IMR-90 (cell line): Measurements from ENCODE around the gene TMEM240. TPM values are rescaled to one million over a fixed set of nuclear protein-coding genes. Genes with fewer than 3 reads are reported as not detected.
"Not testable (repeated sequence)": the region's sequence is repeated elsewhere in the genome, so short reads cannot be mapped to it uniquely, and the experiment has no call there.

Source experiments
- ATAC-seq: fragments of 200-7000 bp; cut with Tn5 transposase; 2 replicates; pipeline ENCODE4 v1.9.1; 2020; ENCODE audit warnings: low read depth, mild to moderate bottlenecking, moderate library complexity
- BruUV-seq: library from RNA; stranded (reverse); fragments of 400-500 nt; replicated peaks from 2 replicates; lab custom pipeline; 2021; lab: Mats Ljungman, UMichigan
- CTCF ChIA-PET: fragments of 300-600 bp; formaldehyde crosslinking; extraction: SDS; loops from one replicate; lab custom pipeline; 2021; ENCODE audit warnings: antibody characterized with exemption; lab: Yijun Ruan, JAX
- POLR2A ChIA-PET: fragments of 300-600 bp; sonication (Branson Sonifier 250); formaldehyde crosslinking; loops from one replicate; lab custom pipeline; 2022; ENCODE audit warnings: antibody characterized with exemption; ENCODE audit not compliant: unreplicated experiment; lab: Charles Lee
- DNase-seq: peaks from one replicate; pipeline ENCODE4 v3.0.0; 2013
- H2AFZ ChIP-seq: replicated peaks from 2 replicates; pipeline ENCODE3; 2013; ENCODE audit warnings: low read length, mild to moderate bottlenecking; ENCODE audit not compliant: poor library complexity
- H2AK5ac ChIP-seq: 2 replicates; pipeline ENCODE4 v1.6.1; 2013; ENCODE audit warnings: low read depth, low read length, inconsistent platforms
- H2AK9ac ChIP-seq: replicated peaks from 2 replicates; pipeline ENCODE3; 2013; ENCODE audit warnings: mild to moderate bottlenecking, low read depth, low read length, moderate library complexity; ENCODE audit not compliant: poor library complexity
- H2BK120ac ChIP-seq: 2 replicates; pipeline ENCODE4 v1.6.1; 2013; ENCODE audit warnings: low read depth, low read length, inconsistent platforms
- H2BK15ac ChIP-seq: 3 replicates; pipeline ENCODE4 v1.6.1; 2013; ENCODE audit warnings: low read depth, low read length, inconsistent platforms
- H2BK20ac ChIP-seq: 2 replicates; pipeline ENCODE4 v1.6.1; 2013; ENCODE audit warnings: low read depth, mild to moderate bottlenecking, inconsistent platforms, low read length, moderate library complexity
- H2BK5ac ChIP-seq: 2 replicates; pipeline ENCODE4 v1.6.1; 2013; ENCODE audit warnings: mild to moderate bottlenecking, low read depth, low read length, inconsistent platforms; ENCODE audit not compliant: poor library complexity, severe bottlenecking
- H3K14ac ChIP-seq: replicated peaks from 2 replicates; pipeline ENCODE4 v1.6.1; 2013; ENCODE audit warnings: low read depth, low read length, inconsistent platforms
- H3K18ac ChIP-seq: 2 replicates; pipeline ENCODE4 v1.6.1; 2013; ENCODE audit warnings: low read depth, low read length, control low read depth
- H3K23ac ChIP-seq: 2 replicates; pipeline ENCODE4 v1.6.1; 2013; ENCODE audit warnings: low read depth, low read length, inconsistent platforms
- H3K27ac ChIP-seq: 2 replicates; pipeline ENCODE4 v1.5.1; 2013; ENCODE audit warnings: mild to moderate bottlenecking, control low read depth, low read length; ENCODE audit not compliant: insufficient read depth
- H3K27me3 ChIP-seq: 2 replicates; pipeline ENCODE4 v1.6.1; 2013; ENCODE audit warnings: low read length; ENCODE audit not compliant: control insufficient read depth, insufficient read depth
- H3K36me3 ChIP-seq: 2 replicates; pipeline ENCODE4 v1.6.1; 2013; ENCODE audit warnings: low read length, mixed read lengths; ENCODE audit not compliant: control insufficient read depth, insufficient read depth
- H3K4ac ChIP-seq: 2 replicates; pipeline ENCODE4 v1.6.1; 2013; ENCODE audit warnings: low read depth, low read length, inconsistent platforms
- H3K4me1 ChIP-seq: 2 replicates; pipeline ENCODE4 v1.6.1; 2013; ENCODE audit warnings: low read length, mixed read lengths; ENCODE audit not compliant: control insufficient read depth, insufficient read depth
- H3K4me2 ChIP-seq: 2 replicates; pipeline ENCODE4 v1.6.1; 2013; ENCODE audit warnings: low read depth, mild to moderate bottlenecking, control low read depth, low read length, moderate library complexity
- H3K4me3 ChIP-seq: 2 replicates; pipeline ENCODE4 v1.5.1; 2013; ENCODE audit warnings: low read depth, mild to moderate bottlenecking, control low read depth, low read length, moderate library complexity; ENCODE audit not compliant: insufficient read depth
- H3K56ac ChIP-seq: 2 replicates; pipeline ENCODE4 v1.6.1; 2013; ENCODE audit warnings: low read length, inconsistent platforms; ENCODE audit not compliant: insufficient read depth; ENCODE audit errors: extremely low read depth
- H3K79me1 ChIP-seq, 2 experiments: 2 replicates each; pipeline ENCODE4 v1.6.1; 2013; ENCODE audit warnings: low read length in 2 of 2, inconsistent platforms in 1 of 2, low read depth in 1 of 2
- H3K9ac ChIP-seq: 2 replicates; pipeline ENCODE4 v1.6.1; 2013; ENCODE audit warnings: low read depth, low read length, control low read depth
- H3K9me1 ChIP-seq: 2 replicates; pipeline ENCODE4 v1.6.1; 2013; ENCODE audit warnings: low read length, inconsistent platforms; ENCODE audit not compliant: insufficient read depth
- H3K9me3 ChIP-seq: 2 replicates; pipeline ENCODE4 v1.6.1; 2013; ENCODE audit warnings: low read length; ENCODE audit not compliant: control insufficient read depth, insufficient read depth
- H4K20me1 ChIP-seq: 2 replicates; pipeline ENCODE4 v1.6.1; 2013; ENCODE audit warnings: low read length, inconsistent platforms; ENCODE audit not compliant: insufficient read depth
- H4K5ac ChIP-seq: 2 replicates; pipeline ENCODE4 v1.6.1; 2013; ENCODE audit warnings: mild to moderate bottlenecking, low read depth, low read length, control low read depth
- H4K8ac ChIP-seq, 2 experiments: 2 replicates each; pipeline ENCODE4 v1.6.1; 2013; ENCODE audit warnings: low read depth in 2 of 2, low read length in 2 of 2, control low read depth in 1 of 2, inconsistent platforms in 1 of 2
- H4K91ac ChIP-seq: 2 replicates; pipeline ENCODE4 v1.6.1; 2013; ENCODE audit warnings: low read depth, low read length, inconsistent platforms; ENCODE audit not compliant: insufficient read depth
- WGBS, 2 experiments: methylation state at CpG; one replicate each; pipeline versions ENCODE4 v1.1.5 to v1.1.7; 2013; ENCODE audit warnings: missing lambda C conversion rate in 2 of 2; ENCODE audit not compliant: insufficient read length in 1 of 2; ENCODE audit errors: extremely low coverage in 2 of 2; 5-methylcytosine and 5-hydroxymethylcytosine counted together
- dilution Hi-C: fragments of 300-500 bp; cut with HindIII; formaldehyde crosslinking; loops from one replicate; pipeline ENCODE4 v1.14.3; 2018; ENCODE audit warnings: low sequenced_read_pairs; ENCODE audit not compliant: unreplicated experiment
- in situ Hi-C: fragments of 300-500 bp; cut with MboI; formaldehyde crosslinking; loops from 3 replicates; pipeline ENCODE4 v1.14.3; 2019; ENCODE audit warnings: low sequenced_read_pairs, inconsistent platforms, mixed read lengths
- intact Hi-C: fragments of 100-400 bp; cut with micrococcal nuclease; formaldehyde crosslinking; loops from 2 replicates; pipeline ENCODE4 v1.10.0; 2022
- polyA plus RNA-seq, 3 experiments: library from polyadenylated mRNA; depleted of rRNA; stranded (reverse); fragments of >200 nt; gene quantifications; 2 replicates each; pipeline ENCODE4 v1.2.3, GENCODE V29; 2012; ENCODE audit warnings: low replicate concordance in 1 of 3
- total RNA-seq: library from RNA; depleted of rRNA; stranded (reverse); fragments of >200 nt; gene quantifications from 2 replicates; pipeline ENCODE4 v1.2.3, GENCODE V29; 2012

Gene TMEM240
- total and polyA plus RNA-seq, 2 of the 4 experiments (the other 2 are of a cell fraction), result 1.6 to 7.6 TPM

- in situ Hi-C loops, H3K9ac ChIP-seq, H2AK5ac ChIP-seq: not testable (repeated sequence)
These were observed 46.1 kb downstream of the TMEM240 start for GRCh38 chr1:1494311-1494710.

More at GRCh38 chr1:1494311-1494710, 46.1 kb downstream of the TMEM240 start:
- H3K56ac ChIP-seq, H4K8ac ChIP-seq, POLR2A ChIA-PET, H4K91ac ChIP-seq, H4K5ac ChIP-seq, H3K4ac ChIP-seq, H3K4me2 ChIP-seq, H4K20me1 ChIP-seq, H3K79me1 ChIP-seq, H3K27me3 ChIP-seq, H2BK5ac ChIP-seq, BruUV-seq, H3K9me3 ChIP-seq, H2AK9ac ChIP-seq, DNase-seq, ATAC-seq, H3K9me1 ChIP-seq, intact Hi-C loops, H3K14ac ChIP-seq, H3K18ac ChIP-seq, H2BK15ac ChIP-seq, H3K27ac ChIP-seq, H2BK120ac ChIP-seq, CTCF ChIA-PET, H3K23ac ChIP-seq, dilution Hi-C loops, H3K4me3 ChIP-seq, H2AFZ ChIP-seq, H2BK20ac ChIP-seq, H3K4me1 ChIP-seq: not testable (repeated sequence)
- peaks cover 48% of the 10 kb centered on the region for H3K36me3 ChIP-seq
- WGBS, 2 experiments, result 100% methylated on average over 2 of the region's 22 CpGs; no CpG with 5 or more reads in 1 of the 2 experiments
